H1 (cell line): Measurements from ENCODE around the gene MRPS18B. TPM values are rescaled to one million over a fixed set of nuclear protein-coding genes. Genes with fewer than 3 reads are reported as not detected.

Source experiments
- HDAC2 ChIP-seq, 2 experiments: fragments of 300-600 bp in 1 of 2; sonication (generic) in 1 of 2; IDR thresholded peaks; 2 replicates each; pipeline ENCODE4 v1.6.1; 2011 to 2012; ENCODE audit warnings: low read depth in 2 of 2, low read length in 2 of 2, mild to moderate bottlenecking in 2 of 2, moderate library complexity in 2 of 2, borderline replicate concordance in 1 of 2, inconsistent platforms in 1 of 2
- RXRA ChIP-seq: IDR thresholded peaks from 2 replicates; pipeline ENCODE4 v1.6.1; 2011; ENCODE audit warnings: low read depth, mild to moderate bottlenecking, low read length, moderate library complexity; ENCODE audit not compliant: insufficient read depth
- polyA plus RNA-seq, 7 experiments: library from polyadenylated mRNA; depleted of rRNA in 3 of 7; stranded (reverse) in 5 of 7; unstranded in 2 of 7; fragments of >200 nt in 5 of 7; fragments of 200-250 nt in 2 of 7; gene quantifications; 1 replicate in 5 of 7; 2 replicates in 1 of 7; 4 replicates in 1 of 7; pipeline versions ENCODE4 v1.2.1 to v1.2.3, GENCODE V29; 2011 to 2013; ENCODE audit warnings: missing spikeins in 2 of 7, mixed read lengths in 2 of 7
- total RNA-seq: library from RNA; stranded (reverse); fragmentation: NEBNext Ultra II Directional; extraction: Animal tissue kit (Norgen Biotek cat#: 25700); gene quantifications from 2 replicates; pipeline ENCODE4 v1.2.1, GENCODE V29; 2021

The MRPS18B gene
- total and polyA plus RNA-seq, 2 of the 8 experiments (the other 6 are each of a cell fraction or from before 2014, with no cell fraction given): 57.8 to 83.3 TPM

DNA sequence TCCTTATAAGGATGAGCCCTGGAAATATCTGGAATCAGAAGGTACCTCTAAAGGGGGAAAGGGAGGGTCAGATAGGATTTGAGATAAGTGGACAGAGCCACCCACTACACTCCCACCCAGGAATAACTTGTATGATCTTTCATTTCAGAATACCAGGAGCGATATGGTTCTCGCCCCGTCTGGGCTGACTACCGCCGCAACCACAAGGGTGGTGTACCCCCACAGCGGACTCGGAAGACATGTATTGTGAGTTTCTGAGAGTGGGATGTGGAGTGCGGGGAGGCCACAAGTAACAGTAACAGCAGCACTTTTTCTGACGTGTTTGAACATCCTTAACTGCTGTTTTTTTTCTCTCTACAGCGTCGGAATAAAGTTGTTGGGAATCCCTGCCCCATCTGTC lies 1.9 kb downstream of the MRPS18B start (continued):
- TF ChIP-seq HDAC2 (IDR thresholded peaks at IDR 0.05; ENCODE audit: borderline replicate concordance in 1 of 2, low read depth in 2 of 2, low read length in 2 of 2) (no peak), RXRA (no peak)
